Ishikawa (cell line): ENCODE results near the gene SLIT3.

Source experiments
- CEBPB ChIP-seq: IDR thresholded peaks from 2 replicates; pipeline ENCODE4 v1.6.1; 2012
- CREB1 ChIP-seq: IDR thresholded peaks from 2 replicates; pipeline ENCODE4 v1.6.1; 2012; ENCODE audit warnings: low read depth
- EGR1 ChIP-seq: IDR thresholded peaks from 2 replicates; pipeline ENCODE4 v1.6.1; 2012
- EP300 ChIP-seq: IDR thresholded peaks from 2 replicates; pipeline ENCODE4 v1.6.1; 2012; ENCODE audit warnings: borderline replicate concordance
- FOXM1 ChIP-seq: IDR thresholded peaks from 2 replicates; pipeline ENCODE4 v1.6.1; 2012; ENCODE audit warnings: low read depth, borderline replicate concordance
- MAX ChIP-seq: IDR thresholded peaks from 2 replicates; pipeline ENCODE4 v1.6.1; 2012
- NFIC ChIP-seq: IDR thresholded peaks from 2 replicates; pipeline ENCODE4 v1.6.1; 2012
- RAD21 ChIP-seq: IDR thresholded peaks from 2 replicates; pipeline ENCODE4 v1.6.1; 2012; ENCODE audit warnings: low read depth
- REST ChIP-seq: IDR thresholded peaks from 2 replicates; pipeline ENCODE4 v1.6.1; 2012; ENCODE audit warnings: low read depth, mild to moderate bottlenecking
- TAF1 ChIP-seq: IDR thresholded peaks from 2 replicates; pipeline ENCODE4 v1.6.1; 2012; ENCODE audit warnings: low read depth, mild to moderate bottlenecking
- TCF12 ChIP-seq: IDR thresholded peaks from 2 replicates; pipeline ENCODE4 v1.6.1; 2012; ENCODE audit warnings: low read depth
- TEAD4 ChIP-seq: IDR thresholded peaks from 2 replicates; pipeline ENCODE4 v1.6.1; 2012
- YY1 ChIP-seq: IDR thresholded peaks from 2 replicates; pipeline ENCODE4 v1.6.1; 2012; ENCODE audit warnings: low read depth
- ZBTB7A ChIP-seq: IDR thresholded peaks from 2 replicates; pipeline ENCODE4 v1.6.1; 2012; ENCODE audit warnings: low read depth
- TF ChIP-seq, protein P1 (sequence below): IDR thresholded peaks from 2 replicates; pipeline ENCODE4 v1.6.1; 2012

Gene SLIT3

DNA sequence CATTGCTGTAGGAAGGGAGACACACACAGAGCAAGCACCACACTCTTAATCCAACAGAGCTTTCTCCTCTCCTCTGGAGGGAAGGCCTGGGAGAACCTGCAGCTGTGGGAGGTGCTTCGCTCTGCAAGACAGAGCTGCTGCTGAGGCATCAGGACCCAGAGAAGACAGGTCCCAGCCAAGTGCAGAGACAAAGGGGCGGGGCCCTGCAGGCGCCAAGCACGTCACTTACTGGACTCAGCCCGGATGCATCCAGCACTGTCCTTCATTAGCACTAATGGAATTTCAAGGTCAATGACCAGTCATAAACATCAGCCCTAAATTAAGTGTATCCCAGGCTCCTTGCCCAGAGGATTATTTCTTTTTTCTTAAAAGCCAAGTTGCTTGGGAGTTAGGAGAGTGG, 384.7 kb downstream of the SLIT3 start:
- TF ChIP-seq TEAD4: no peak

GRCh38 chr5:168914491-168914890, 386.4 kb downstream of the SLIT3 start:
- no peak for TF ChIP-seq CREB1
- no peak for TF ChIP-seq EGR1
- no peak for TF ChIP-seq FOXM1
- TF ChIP-seq CEBPB: no peak
- no peak for TF ChIP-seq RAD21
- no peak for TF ChIP-seq TEAD4
- TF ChIP-seq TAF1: no peak
- TF ChIP-seq MAX: no peak
- TF ChIP-seq REST: no peak
- TF ChIP-seq EP300: no peak
- TF ChIP-seq TCF12: no peak
- TF ChIP-seq, protein P1, sequence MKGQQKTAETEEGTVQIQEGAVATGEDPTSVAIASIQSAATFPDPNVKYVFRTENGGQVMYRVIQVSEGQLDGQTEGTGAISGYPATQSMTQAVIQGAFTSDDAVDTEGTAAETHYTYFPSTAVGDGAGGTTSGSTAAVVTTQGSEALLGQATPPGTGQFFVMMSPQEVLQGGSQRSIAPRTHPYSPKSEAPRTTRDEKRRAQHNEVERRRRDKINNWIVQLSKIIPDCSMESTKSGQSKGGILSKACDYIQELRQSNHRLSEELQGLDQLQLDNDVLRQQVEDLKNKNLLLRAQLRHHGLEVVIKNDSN: no peak
- no peak for TF ChIP-seq NFIC
- no peak for TF ChIP-seq ZBTB7A
- no peak for TF ChIP-seq YY1

GRCh38 chr5:168910874-168911273, 390.1 kb downstream of the SLIT3 start:
- TF ChIP-seq EP300 (no peak), YY1 (no peak), CREB1 (no peak), TEAD4 (no peak), TAF1 (no peak), RAD21 (no peak), ZBTB7A (no peak), CEBPB (no peak), EGR1 (no peak), FOXM1 (no peak), MAX (no peak), TCF12 (no peak), REST (no peak), NFIC (no peak)
- TF ChIP-seq, protein P1: no peak

- TF ChIP-seq TEAD4 (no peak), TAF1 (no peak), YY1 (no peak), EGR1 (no peak), CREB1 (no peak), ZBTB7A (no peak)
Measured at GRCh38 chr5:168908207-168908606, 392.7 kb downstream of the SLIT3 start.

GRCh38 chr5:168903061-168903460, 397.9 kb downstream of the SLIT3 start:
- no peak for TF ChIP-seq NFIC
- TF ChIP-seq CEBPB: no peak
- TF ChIP-seq YY1: no peak
- no peak for TF ChIP-seq TAF1
- no peak for TF ChIP-seq MAX
- no peak for TF ChIP-seq CREB1
- TF ChIP-seq, protein P1: no peak
- TF ChIP-seq TEAD4: no peak

- no peak for TF ChIP-seq YY1
- TF ChIP-seq FOXM1: no peak
- no peak for TF ChIP-seq RAD21
- TF ChIP-seq ZBTB7A: no peak
- TF ChIP-seq EGR1: no peak
- no peak for TF ChIP-seq TAF1
- no peak for TF ChIP-seq CEBPB
- TF ChIP-seq NFIC: no peak
- TF ChIP-seq CREB1: no peak
- TF ChIP-seq, protein P1: no peak
- no peak for TF ChIP-seq TEAD4
Measured at GRCh38 chr5:168899673-168900072, 401.3 kb downstream of the SLIT3 start.
